Type B pancreatic cell (in vitro differentiated cells): ENCODE data around the gene SEC16A. TPM values are rescaled to one million over a fixed set of nuclear protein-coding genes. Genes with fewer than 3 reads are reported as not detected.

Source experiments
- DNase-seq: peaks from one replicate; pipeline ENCODE4 v3.0.0; 2021; ENCODE audit warnings: mixed read lengths; ENCODE audit not compliant: unreplicated experiment; ENCODE audit errors: extremely low spot score
- H3K27ac Mint-ChIP-seq: 2 replicates; pipeline ENCODE4 v1.8.0; 2021; ENCODE audit warnings: mild to moderate bottlenecking, mixed read lengths
- H3K27me3 Mint-ChIP-seq: 2 replicates; pipeline ENCODE4 v1.8.0; 2021; ENCODE audit warnings: mixed read lengths
- H3K36me3 Mint-ChIP-seq: 2 replicates; pipeline ENCODE4 v1.8.0; 2021; ENCODE audit warnings: mixed read lengths
- H3K4me1 Mint-ChIP-seq: one replicate; pipeline ENCODE4 v1.8.0; 2021; ENCODE audit warnings: mixed read lengths; ENCODE audit not compliant: unreplicated experiment
- H3K4me3 Mint-ChIP-seq: 2 replicates; pipeline ENCODE4 v1.8.0; 2021; ENCODE audit warnings: mild to moderate bottlenecking, mixed read lengths
- H3K9me3 Mint-ChIP-seq: 2 replicates; pipeline ENCODE4 v1.8.0; 2021; ENCODE audit warnings: mixed read lengths
- CTCF ChIP-seq: fragments of 200-600 bp; sonication (generic); conservative IDR thresholded peaks from 2 replicates; pipeline ENCODE4 v1.5.0; 2021; ENCODE audit warnings: antibody characterized with exemption, mild to moderate bottlenecking
- total RNA-seq: library from RNA; stranded (reverse); gene quantifications from 2 replicates; pipeline ENCODE4 v1.2.1, GENCODE V29; 2021; ENCODE audit warnings: low replicate concordance

Gene SEC16A
- total RNA-seq, 1 donor from 2014 or later: 74.6 TPM

GRCh38 chr9:136515276-136515675 is 32.4 kb upstream of the SEC16A start:
- no peaks in the 10 kb centered on the region for H3K4me1 Mint-ChIP-seq
- TF ChIP-seq CTCF: no peak
- no peak overlapping the region for H3K4me3 Mint-ChIP-seq
- no peaks in the 10 kb centered on the region for H3K27me3 Mint-ChIP-seq
- no peaks in the 10 kb centered on the region for H3K9me3 Mint-ChIP-seq
- H3K27ac Mint-ChIP-seq: no peak overlapping the region
- no peak for DNase-seq
- H3K36me3 Mint-ChIP-seq: no peaks in the 10 kb centered on the region

GRCh38 chr9:136514022-136514714 is 31.3 kb upstream of the SEC16A start:
- no peaks in the 10 kb centered on the region for H3K36me3 Mint-ChIP-seq

GRCh38 chr9:136513191-136513590 is 30.4 kb upstream of the SEC16A start:
- H3K27ac Mint-ChIP-seq: no peak overlapping the region
- no peaks in the 10 kb centered on the region for H3K9me3 Mint-ChIP-seq
- TF ChIP-seq CTCF: no peak
- H3K36me3 Mint-ChIP-seq: no peaks in the 10 kb centered on the region
- H3K27me3 Mint-ChIP-seq: no peaks in the 10 kb centered on the region
- no peaks in the 10 kb centered on the region for H3K4me1 Mint-ChIP-seq
- no peak overlapping the region for H3K4me3 Mint-ChIP-seq
- no peak for DNase-seq

More at GRCh38 chr9:136514022-136514714, 31.3 kb upstream of the SEC16A start:
- no peak for TF ChIP-seq CTCF
- H3K9me3 Mint-ChIP-seq: no peaks in the 10 kb centered on the region
- no peak for DNase-seq
- no peaks in the 10 kb centered on the region for H3K4me1 Mint-ChIP-seq
- no peak overlapping the region for H3K27ac Mint-ChIP-seq
- no peak overlapping the region for H3K4me3 Mint-ChIP-seq
- no peaks in the 10 kb centered on the region for H3K27me3 Mint-ChIP-seq

GRCh38 chr9:136512651-136513071 is 29.8 kb upstream of the SEC16A start:
- H3K27me3 Mint-ChIP-seq: no peaks in the 10 kb centered on the region
- DNase-seq: no peak
- H3K4me3 Mint-ChIP-seq: no peak overlapping the region
- H3K9me3 Mint-ChIP-seq: no peaks in the 10 kb centered on the region
- TF ChIP-seq CTCF: no peak
- H3K27ac Mint-ChIP-seq: no peak overlapping the region
- H3K36me3 Mint-ChIP-seq: no peaks in the 10 kb centered on the region
- H3K4me1 Mint-ChIP-seq: no peaks in the 10 kb centered on the region

GRCh38 chr9:136511670-136512592 is 29.1 kb upstream of the SEC16A start:
- no peaks in the 10 kb centered on the region for H3K4me1 Mint-ChIP-seq
- no peak for DNase-seq
- no peak for TF ChIP-seq CTCF
- H3K4me3 Mint-ChIP-seq: no peak overlapping the region
- H3K27me3 Mint-ChIP-seq: no peaks in the 10 kb centered on the region
- H3K27ac Mint-ChIP-seq: no peak overlapping the region
- H3K9me3 Mint-ChIP-seq: no peaks in the 10 kb centered on the region
- no peaks in the 10 kb centered on the region for H3K36me3 Mint-ChIP-seq
